GM23338 (cell line): Measurements from ENCODE around the gene HIVEP3. TPM values are rescaled to one million over a fixed set of nuclear protein-coding genes. Genes with fewer than 3 reads are reported as not detected.

Source experiments
- ATAC-seq: fragments of 200-7000 bp; cut with Tn5 transposase; 3 replicates; pipeline ENCODE4 v1.9.1; 2020
- DNase-seq: peaks from one replicate; pipeline ENCODE4 v3.0.0-alpha.2; 2015; ENCODE audit warnings: low spot score
- H2AFZ ChIP-seq: fragments of 200-600 bp; sonication (generic); 2 replicates; pipeline ENCODE4 v1.8.0; 2016; ENCODE audit warnings: antibody characterized with exemption, mild to moderate bottlenecking, moderate library complexity
- H3F3A ChIP-seq: fragments of 200-600 bp; sonication (generic); replicated peaks from 2 replicates; pipeline ENCODE4 v1.8.0; 2017; ENCODE audit warnings: antibody characterized with exemption, mixed run types, low read depth
- H3K27ac ChIP-seq: fragments of 200-600 bp; sonication (generic); 2 replicates; pipeline ENCODE4 v1.6.1; 2016; ENCODE audit warnings: low read depth
- H3K27me3 ChIP-seq: fragments of 200-600 bp; sonication (generic); 2 replicates; pipeline ENCODE4 v1.8.0; 2016; ENCODE audit warnings: mild to moderate bottlenecking, mixed run types, moderate library complexity; ENCODE audit not compliant: insufficient read depth
- H3K36me3 ChIP-seq: fragments of 200-600 bp; sonication (generic); 2 replicates; pipeline ENCODE4 v1.8.0; 2016; ENCODE audit warnings: mild to moderate bottlenecking; ENCODE audit not compliant: insufficient read depth
- H3K4me1 ChIP-seq: fragments of 200-600 bp; sonication (generic); 2 replicates; pipeline ENCODE4 v1.8.0; 2016; ENCODE audit warnings: mild to moderate bottlenecking, moderate library complexity; ENCODE audit not compliant: insufficient read depth
- H3K4me2 ChIP-seq: fragments of 200-600 bp; sonication (generic); 2 replicates; pipeline ENCODE4 v1.7.1; 2017; ENCODE audit warnings: mixed run types
- H3K4me3 ChIP-seq: fragments of 200-600 bp; sonication (generic); 2 replicates; pipeline ENCODE4 v1.6.1; 2016; ENCODE audit warnings: mixed run types
- H3K79me2 ChIP-seq: fragments of 200-600 bp; sonication (generic); replicated peaks from 2 replicates; pipeline ENCODE4 v1.8.0; 2017; ENCODE audit warnings: mild to moderate bottlenecking; ENCODE audit not compliant: insufficient read depth
- H3K9me2 ChIP-seq: fragments of 200-600 bp; sonication (generic); 2 replicates; pipeline ENCODE4 v1.8.0; 2017; ENCODE audit not compliant: insufficient read depth
- H4K20me1 ChIP-seq: fragments of 200-600 bp; sonication (generic); replicated peaks from 2 replicates; pipeline ENCODE4 v1.8.0; 2017; ENCODE audit warnings: mild to moderate bottlenecking; ENCODE audit not compliant: insufficient read depth
- H3K27ac Mint-ChIP-seq: 2 replicates; pipeline ENCODE4 v1.8.0; 2020; ENCODE audit warnings: inconsistent platforms, mild to moderate bottlenecking, moderate library complexity, mixed read lengths
- H3K27me3 Mint-ChIP-seq: 3 replicates; pipeline ENCODE4 v1.8.0; 2022; ENCODE audit warnings: low read depth, mild to moderate bottlenecking, moderate library complexity, mixed read lengths, inconsistent platforms; ENCODE audit not compliant: insufficient read depth, poor library complexity
- H3K36me3 Mint-ChIP-seq: 3 replicates; pipeline ENCODE4 v1.8.0; 2021; ENCODE audit warnings: low read depth, mild to moderate bottlenecking, inconsistent platforms, moderate library complexity, mixed read lengths
- H3K4me1 Mint-ChIP-seq: 3 replicates; pipeline ENCODE4 v1.8.0; 2020; ENCODE audit warnings: mild to moderate bottlenecking, inconsistent platforms, mixed read lengths
- H3K4me3 Mint-ChIP-seq: 3 replicates; pipeline ENCODE4 v1.8.0; 2021; ENCODE audit warnings: moderate library complexity, mild to moderate bottlenecking, inconsistent platforms, mixed read lengths
- H3K9me3 Mint-ChIP-seq: 3 replicates; pipeline ENCODE4 v1.8.0; 2020; ENCODE audit warnings: moderate library complexity, mild to moderate bottlenecking, inconsistent platforms, mixed read lengths
- CTCF ChIP-seq, 2 experiments: fragments of 200-600 bp in 1 of 2; sonication (generic) in 1 of 2; conservative IDR thresholded peaks; 2 replicates each; pipeline versions ENCODE4 v1.5.1 to v1.6.1; 2016 to 2017; ENCODE audit warnings: antibody characterized with exemption in 2 of 2, low read depth in 2 of 2, mild to moderate bottlenecking in 2 of 2, moderate library complexity in 1 of 2
- EZH2phosphoT487 ChIP-seq: fragments of 200-600 bp; sonication (generic); IDR thresholded peaks from one replicate; pipeline ENCODE4 v1.8.1; 2018; ENCODE audit warnings: antibody characterized with exemption; ENCODE audit not compliant: unreplicated experiment
- STAT1 ChIP-seq: IDR thresholded peaks from one replicate; pipeline ENCODE4 v1.6.1; 2016; ENCODE audit warnings: antibody characterized with exemption; ENCODE audit not compliant: unreplicated experiment
- ZNF331 ChIP-seq: fragments of 250-450 bp; sonication (Bioruptor Pico); IDR thresholded peaks from 2 replicates; pipeline ENCODE4 v1.5.0; 2020; ENCODE audit warnings: low read depth, mild to moderate bottlenecking, moderate library complexity
- polyA plus RNA-seq: library from polyadenylated mRNA; unstranded; fragments of >200 nt; fragmentation: Nextera tagmentation; extraction: Ambion mirVana; gene quantifications from 2 replicates; pipeline ENCODE4 v1.2.1, GENCODE V29; 2016
- total RNA-seq: library from RNA; depleted of rRNA; stranded (reverse); fragments of >200 nt; shearing (Covaris generic); gene quantifications from 2 replicates; pipeline ENCODE4 v1.2.3, GENCODE V29; 2014
- TF ChIP-seq, protein P1 (sequence below): fragments of 250-450 bp; sonication (Bioruptor Pico); IDR thresholded peaks from 2 replicates; pipeline ENCODE4 v1.5.0; 2020; ENCODE audit warnings: mild to moderate bottlenecking, moderate library complexity
- TF ChIP-seq, protein P2 (sequence below): IDR thresholded peaks from one replicate; pipeline ENCODE4 v1.6.1; 2018; ENCODE audit warnings: antibody characterized with exemption; ENCODE audit not compliant: unreplicated experiment

HIVEP3 gene
- total and polyA plus RNA-seq, 2 experiments from 2014 or later: 0.14 to 0.24 TPM

- TF ChIP-seq, protein P1, sequence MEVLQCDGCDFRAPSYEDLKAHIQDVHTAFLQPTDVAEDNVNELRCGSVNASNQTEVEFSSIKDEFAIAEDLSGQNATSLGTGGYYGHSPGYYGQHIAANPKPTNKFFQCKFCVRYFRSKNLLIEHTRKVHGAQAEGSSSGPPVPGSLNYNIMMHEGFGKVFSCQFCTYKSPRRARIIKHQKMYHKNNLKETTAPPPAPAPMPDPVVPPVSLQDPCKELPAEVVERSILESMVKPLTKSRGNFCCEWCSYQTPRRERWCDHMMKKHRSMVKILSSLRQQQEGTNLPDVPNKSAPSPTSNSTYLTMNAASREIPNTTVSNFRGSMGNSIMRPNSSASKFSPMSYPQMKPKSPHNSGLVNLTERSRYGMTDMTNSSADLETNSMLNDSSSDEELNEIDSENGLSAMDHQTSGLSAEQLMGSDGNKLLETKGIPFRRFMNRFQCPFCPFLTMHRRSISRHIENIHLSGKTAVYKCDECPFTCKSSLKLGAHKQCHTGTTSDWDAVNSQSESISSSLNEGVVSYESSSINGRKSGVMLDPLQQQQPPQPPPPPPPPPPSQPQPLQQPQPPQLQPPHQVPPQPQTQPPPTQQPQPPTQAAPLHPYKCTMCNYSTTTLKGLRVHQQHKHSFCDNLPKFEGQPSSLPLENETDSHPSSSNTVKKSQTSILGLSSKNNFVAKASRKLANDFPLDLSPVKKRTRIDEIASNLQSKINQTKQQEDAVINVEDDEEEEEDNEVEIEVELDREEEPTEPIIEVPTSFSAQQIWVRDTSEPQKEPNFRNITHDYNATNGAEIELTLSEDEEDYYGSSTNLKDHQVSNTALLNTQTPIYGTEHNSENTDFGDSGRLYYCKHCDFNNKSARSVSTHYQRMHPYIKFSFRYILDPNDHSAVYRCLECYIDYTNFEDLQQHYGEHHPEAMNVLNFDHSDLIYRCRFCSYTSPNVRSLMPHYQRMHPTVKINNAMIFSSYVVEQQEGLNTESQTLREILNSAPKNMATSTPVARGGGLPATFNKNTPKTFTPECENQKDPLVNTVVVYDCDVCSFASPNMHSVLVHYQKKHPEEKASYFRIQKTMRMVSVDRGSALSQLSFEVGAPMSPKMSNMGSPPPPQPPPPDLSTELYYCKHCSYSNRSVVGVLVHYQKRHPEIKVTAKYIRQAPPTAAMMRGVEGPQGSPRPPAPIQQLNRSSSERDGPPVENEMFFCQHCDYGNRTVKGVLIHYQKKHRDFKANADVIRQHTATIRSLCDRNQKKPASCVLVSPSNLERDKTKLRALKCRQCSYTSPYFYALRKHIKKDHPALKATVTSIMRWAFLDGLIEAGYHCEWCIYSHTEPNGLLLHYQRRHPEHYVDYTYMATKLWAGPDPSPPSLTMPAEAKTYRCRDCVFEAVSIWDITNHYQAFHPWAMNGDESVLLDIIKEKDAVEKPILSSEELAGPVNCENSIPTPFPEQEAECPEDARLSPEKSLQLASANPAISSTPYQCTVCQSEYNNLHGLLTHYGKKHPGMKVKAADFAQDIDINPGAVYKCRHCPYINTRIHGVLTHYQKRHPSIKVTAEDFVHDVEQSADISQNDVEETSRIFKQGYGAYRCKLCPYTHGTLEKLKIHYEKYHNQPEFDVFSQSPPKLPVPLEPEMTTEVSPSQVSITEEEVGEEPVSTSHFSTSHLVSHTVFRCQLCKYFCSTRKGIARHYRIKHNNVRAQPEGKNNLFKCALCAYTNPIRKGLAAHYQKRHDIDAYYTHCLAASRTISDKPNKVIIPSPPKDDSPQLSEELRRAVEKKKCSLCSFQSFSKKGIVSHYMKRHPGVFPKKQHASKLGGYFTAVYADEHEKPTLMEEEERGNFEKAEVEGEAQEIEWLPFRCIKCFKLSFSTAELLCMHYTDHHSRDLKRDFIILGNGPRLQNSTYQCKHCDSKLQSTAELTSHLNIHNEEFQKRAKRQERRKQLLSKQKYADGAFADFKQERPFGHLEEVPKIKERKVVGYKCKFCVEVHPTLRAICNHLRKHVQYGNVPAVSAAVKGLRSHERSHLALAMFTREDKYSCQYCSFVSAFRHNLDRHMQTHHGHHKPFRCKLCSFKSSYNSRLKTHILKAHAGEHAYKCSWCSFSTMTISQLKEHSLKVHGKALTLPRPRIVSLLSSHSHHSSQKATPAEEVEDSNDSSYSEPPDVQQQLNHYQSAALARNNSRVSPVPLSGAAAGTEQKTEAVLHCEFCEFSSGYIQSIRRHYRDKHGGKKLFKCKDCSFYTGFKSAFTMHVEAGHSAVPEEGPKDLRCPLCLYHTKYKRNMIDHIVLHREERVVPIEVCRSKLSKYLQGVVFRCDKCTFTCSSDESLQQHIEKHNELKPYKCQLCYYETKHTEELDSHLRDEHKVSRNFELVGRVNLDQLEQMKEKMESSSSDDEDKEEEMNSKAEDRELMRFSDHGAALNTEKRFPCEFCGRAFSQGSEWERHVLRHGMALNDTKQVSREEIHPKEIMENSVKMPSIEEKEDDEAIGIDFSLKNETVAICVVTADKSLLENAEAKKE (CRISPR knock-in tag): no peak
Observed at GRCh38 chr1:41521766-41522165, 397.0 kb downstream of the HIVEP3 start (continued).

DNA sequence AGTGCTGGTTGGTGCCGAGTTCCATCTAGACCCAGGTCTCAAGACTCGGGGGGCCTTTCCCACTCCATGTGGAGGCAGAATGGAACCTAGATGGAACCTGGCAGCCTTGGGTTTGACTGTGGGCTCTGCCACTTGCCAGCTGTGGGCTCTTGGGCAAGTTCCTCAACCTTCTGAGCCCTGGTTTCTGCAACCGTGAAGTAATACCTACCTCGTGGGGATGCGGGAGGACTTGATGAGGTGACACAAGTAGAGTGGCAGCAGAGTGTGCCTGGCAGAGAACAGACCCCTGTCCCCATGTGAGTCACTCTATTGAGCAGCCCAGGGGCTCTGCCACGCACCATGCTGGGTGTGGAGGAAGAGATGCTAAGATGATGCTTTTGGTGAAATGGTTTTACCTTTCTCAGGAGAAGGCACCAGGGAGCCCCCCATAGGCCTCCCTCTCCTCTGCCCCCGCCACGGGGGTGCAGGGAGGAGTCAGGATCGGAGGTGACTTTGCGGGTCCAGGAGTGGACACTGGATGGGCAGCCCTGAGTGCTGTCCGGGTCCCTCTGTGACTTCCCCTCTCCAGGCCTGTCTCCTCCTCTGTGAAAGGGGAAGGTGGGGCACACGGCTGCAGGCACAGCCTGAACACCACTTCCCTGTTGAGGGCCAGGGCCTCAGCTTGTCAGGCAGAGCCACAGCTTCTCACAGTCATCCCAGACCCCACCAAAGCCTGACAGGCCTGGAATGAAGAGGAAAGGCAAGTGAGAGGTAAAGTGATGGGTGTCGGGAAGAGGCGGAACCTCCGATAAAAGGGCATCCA is 397.6 kb downstream of the HIVEP3 start:
- H2AFZ ChIP-seq: no peak overlapping the region
- TF ChIP-seq CTCF (conservative IDR thresholded peaks at IDR 0.05; ENCODE audit: low read depth in 2 of 2) (no peak), EZH2phosphoT487 (no peak), ZNF331 (no peak), STAT1 (no peak)
- TF ChIP-seq, protein P2, sequence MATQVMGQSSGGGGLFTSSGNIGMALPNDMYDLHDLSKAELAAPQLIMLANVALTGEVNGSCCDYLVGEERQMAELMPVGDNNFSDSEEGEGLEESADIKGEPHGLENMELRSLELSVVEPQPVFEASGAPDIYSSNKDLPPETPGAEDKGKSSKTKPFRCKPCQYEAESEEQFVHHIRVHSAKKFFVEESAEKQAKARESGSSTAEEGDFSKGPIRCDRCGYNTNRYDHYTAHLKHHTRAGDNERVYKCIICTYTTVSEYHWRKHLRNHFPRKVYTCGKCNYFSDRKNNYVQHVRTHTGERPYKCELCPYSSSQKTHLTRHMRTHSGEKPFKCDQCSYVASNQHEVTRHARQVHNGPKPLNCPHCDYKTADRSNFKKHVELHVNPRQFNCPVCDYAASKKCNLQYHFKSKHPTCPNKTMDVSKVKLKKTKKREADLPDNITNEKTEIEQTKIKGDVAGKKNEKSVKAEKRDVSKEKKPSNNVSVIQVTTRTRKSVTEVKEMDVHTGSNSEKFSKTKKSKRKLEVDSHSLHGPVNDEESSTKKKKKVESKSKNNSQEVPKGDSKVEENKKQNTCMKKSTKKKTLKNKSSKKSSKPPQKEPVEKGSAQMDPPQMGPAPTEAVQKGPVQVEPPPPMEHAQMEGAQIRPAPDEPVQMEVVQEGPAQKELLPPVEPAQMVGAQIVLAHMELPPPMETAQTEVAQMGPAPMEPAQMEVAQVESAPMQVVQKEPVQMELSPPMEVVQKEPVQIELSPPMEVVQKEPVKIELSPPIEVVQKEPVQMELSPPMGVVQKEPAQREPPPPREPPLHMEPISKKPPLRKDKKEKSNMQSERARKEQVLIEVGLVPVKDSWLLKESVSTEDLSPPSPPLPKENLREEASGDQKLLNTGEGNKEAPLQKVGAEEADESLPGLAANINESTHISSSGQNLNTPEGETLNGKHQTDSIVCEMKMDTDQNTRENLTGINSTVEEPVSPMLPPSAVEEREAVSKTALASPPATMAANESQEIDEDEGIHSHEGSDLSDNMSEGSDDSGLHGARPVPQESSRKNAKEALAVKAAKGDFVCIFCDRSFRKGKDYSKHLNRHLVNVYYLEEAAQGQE: no peak
- peaks cover 25% of the 10 kb centered on the region for H3K27me3 Mint-ChIP-seq

More for the DNA sequence above, 397.6 kb downstream of the HIVEP3 start:
- no peaks in the 10 kb centered on the region; the same call in 2 of the 3 replicates for H3K36me3 Mint-ChIP-seq
- H3K36me3 ChIP-seq: no peaks in the 10 kb centered on the region
- no peaks in the 10 kb centered on the region for H3K4me1 ChIP-seq
- no peak overlapping the region for H3K4me2 ChIP-seq
- no peaks in the 10 kb centered on the region for H3K79me2 ChIP-seq
- no peak overlapping the region for H3K4me3 Mint-ChIP-seq
- peaks cover 7% of the 10 kb centered on the region for H3K27me3 ChIP-seq
- no peak for DNase-seq
- no peaks in the 10 kb centered on the region for H3K9me3 Mint-ChIP-seq
- peaks cover 7% of the 10 kb centered on the region; the same call in 1 of the 2 replicates for H3K9me2 ChIP-seq
- H4K20me1 ChIP-seq: no peaks in the 10 kb centered on the region
- no peak overlapping the region for H3K27ac ChIP-seq
- no peaks in the 10 kb centered on the region for H3F3A ChIP-seq
- no peak overlapping the region for H3K4me3 ChIP-seq
- no peak overlapping the region for H3K27ac Mint-ChIP-seq
- H3K4me1 Mint-ChIP-seq: peaks cover 6% of the 10 kb centered on the region; the same call in 2 of the 3 replicates
- ATAC-seq: no peak
